Left hindlimb (tissue), 1 donor: ENCODE results near the gene DDIT4L.
"Not testable (repeated sequence)": the region's sequence is repeated elsewhere in the genome, so short reads cannot be mapped to it uniquely, and the experiment has no call there.

ENCODE experiments used
- DNase-seq: peaks from one replicate; pipeline ENCODE4 v3.0.0-alpha.2; 2018

Gene DDIT4L

DNA sequence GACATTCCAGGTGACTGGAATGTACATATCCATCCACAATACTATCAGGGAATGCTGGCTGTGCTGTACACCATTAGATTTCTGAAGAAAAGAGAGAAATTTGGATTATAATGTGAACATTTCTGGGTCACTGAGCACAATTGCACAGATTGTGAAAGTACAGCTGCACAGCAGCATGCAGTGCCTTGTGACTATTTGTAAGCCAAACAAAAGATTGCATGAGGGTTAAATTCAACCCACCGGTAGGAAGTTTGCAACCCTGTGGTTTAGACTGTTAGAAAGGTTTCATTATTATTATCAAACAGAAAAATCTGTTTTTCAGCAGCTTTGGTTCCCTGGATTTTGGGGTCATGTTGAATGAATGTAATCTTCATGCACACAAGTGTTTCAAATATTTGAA lies 24.5 kb downstream of the DDIT4L start:
- DNase-seq, result no peak

DNA sequence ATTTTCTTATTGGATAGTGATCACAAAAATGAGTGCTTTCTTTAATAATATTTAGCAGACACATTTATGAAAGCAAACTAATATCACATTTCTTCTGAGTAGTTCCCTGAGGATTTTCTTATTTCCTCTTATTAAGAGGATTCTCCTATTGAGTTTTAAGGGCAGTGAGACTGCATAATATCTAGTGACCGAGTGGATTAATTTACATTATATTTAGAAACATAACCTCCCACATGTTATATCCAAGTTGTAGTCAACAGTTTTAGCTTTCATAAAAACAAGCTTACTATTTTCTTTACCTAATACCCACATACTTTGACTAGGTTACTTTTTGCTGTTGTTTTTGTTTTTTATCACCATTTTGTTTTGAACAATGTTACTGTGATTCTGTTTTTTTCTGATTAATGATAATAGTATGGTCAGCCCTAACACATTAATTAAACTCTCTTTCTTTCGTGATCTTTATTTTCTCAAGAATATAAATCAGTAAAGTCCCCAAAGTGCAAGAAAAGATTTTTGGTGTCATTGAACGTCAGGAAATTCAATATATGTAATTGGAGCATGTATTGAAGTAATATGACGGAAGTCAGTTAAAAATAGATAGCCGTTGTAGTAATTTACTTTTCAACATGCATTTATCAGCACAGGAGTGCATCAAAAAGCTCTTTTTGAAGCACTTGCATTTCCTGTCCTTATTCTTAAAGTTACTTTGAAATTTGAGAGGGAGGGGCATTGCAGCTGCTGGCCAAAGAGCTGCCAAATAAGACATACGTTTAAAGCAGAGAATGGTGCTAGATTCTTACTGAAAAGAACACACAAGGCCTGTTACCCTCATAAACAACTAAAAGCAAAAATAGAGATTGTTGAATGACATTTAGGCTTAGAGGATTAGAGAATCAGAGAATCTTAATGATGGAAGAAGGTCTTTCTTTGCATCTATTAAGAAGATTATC lies 25.2 kb downstream of the DDIT4L start:
- no peak for DNase-seq

DNA sequence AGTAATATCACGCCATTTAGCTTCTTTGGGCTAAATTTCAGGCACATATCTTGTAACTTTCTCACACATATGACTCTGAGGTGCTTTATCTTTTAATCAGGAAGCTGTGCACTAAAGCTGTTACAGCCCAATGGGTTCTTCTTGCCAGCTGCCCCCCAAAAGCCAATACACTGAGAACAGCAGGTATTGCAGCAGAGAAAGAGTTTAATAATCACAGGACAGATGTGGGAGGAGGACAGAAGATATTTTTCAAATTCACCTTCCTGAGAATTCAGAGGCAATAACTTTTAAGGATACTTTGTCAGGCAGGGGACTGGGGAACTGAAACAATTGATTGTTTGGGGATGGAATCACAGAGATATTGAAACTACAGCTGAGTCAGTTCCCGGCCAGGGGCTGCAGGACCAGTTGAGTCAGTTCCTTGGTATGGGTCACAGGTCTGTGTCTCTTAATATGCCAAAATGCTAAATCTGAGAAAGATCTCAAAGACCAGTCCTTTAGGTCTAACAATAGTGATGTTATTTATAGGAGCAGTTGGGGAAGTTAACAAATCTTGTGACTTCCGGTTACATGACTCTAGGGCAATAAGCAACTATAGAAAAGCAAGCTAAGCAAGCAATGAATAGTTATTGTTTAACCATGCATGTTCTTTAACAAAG lies 28.1 kb downstream of the DDIT4L start:
- no peak for DNase-seq

DNA sequence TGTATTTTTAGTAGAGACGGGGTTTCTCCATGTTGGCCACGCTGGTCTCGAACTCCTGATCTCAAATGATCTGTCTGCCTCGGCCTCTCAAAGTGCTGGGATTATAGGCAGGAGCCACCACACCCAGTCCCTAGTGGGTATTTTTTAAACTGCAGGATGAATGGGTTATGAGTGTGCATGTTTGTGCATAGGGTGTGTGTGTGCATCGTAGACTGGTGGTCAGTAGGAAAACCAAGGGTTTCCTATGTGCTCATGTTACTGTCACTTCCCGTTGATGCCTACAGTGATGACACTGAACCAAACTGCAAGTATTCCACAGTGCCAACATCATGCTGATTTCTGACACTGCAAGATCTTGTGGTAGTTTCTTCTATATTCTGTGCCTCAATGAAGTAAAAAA lies 41.1 kb downstream of the DDIT4L start:
- DNase-seq, result no peak

DNA sequence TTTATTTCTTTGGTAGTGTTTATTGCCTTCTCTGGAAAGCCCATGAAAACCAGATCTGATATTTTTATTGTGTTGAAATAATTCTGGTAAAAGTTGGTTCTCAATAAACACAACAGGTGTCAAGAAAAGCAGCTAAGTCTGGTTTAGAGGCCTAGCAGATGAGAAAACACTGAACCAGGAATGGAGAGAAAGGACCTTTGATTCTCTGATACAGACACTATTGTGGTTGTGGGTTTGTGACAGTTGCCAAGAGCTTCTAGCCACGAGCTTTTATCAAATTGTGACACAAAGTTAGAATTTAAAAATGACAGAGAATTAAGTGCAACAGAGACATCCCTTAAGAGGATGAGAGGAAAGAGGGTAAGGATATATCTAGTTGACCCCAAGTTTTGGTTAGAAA lies 42.6 kb downstream of the DDIT4L start:
- DNase-seq, result no peak

DNA sequence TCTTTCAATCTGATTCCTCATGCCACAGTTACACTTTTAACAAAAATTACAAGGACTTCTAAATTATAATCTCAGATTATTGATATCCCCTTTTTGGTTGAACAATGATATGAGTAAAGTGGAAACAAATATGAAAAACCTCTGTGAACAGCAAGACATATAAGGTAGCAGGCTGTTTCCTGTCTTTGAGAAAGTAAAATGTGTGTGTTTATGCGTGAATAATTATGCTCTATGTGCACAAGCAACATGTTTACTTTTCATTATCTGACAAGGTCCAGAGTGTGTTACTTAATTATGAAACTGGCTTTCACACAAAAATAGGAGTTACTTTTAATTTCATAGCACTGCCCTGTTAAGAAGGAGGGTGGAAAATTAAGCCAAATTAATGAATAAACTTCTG lies 43.1 kb downstream of the DDIT4L start:
- no peak for DNase-seq

DNA sequence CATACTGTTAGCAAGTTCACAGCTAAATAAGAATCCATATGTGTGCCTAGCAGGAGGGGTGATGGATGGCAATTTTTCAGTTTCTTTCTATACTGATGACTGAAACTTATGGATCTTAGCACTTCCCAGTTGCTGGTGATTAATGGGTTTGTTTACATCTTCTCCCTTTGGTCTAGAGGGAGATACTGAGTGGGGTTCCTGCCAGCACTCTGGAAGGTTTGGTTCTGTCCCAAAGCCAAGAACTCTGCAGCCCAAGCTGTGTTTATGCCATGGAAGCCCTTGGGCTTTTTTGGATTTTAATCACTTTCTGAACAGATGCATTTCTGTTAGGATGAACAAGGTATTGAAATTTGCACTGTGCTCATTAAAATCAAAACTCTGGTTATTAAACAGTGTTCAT lies 43.5 kb downstream of the DDIT4L start:
- no peak for DNase-seq

DNA sequence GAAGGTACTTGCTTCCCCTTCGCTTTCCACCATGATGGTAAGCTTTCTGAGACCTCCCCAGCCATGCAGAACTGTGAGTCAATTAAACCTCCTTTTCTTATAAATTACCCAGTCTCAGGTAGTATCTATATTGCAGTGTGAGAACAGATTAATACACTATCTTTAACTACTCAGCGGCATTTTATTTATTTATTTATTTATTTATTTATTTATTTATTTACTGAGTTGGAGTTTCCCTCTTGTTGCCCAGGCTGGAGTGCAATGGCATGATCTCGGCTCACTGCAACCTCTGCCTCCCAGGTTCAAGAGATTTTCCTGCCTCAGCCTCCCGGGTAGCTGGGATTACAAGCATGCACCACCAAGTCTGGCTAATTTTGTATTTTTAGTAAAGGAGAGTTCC lies 52.9 kb downstream of the DDIT4L start:
- not testable (repeated sequence) for DNase-seq
